Sigmoid colon (tissue), 4 donors: ENCODE data around the gene TMED7.

Experiments
- CTCF ChIP-seq, 4 experiments: fragments of 450-650 bp in 3 of 4; fragments of 200-600 bp in 1 of 4; IDR thresholded peaks; one replicate each; pipeline ENCODE4 v1.5.1; 2016 to 2019; ENCODE audit warnings: antibody characterized with exemption in 4 of 4, mild to moderate bottlenecking in 3 of 4, moderate library complexity in 2 of 4
- EP300 ChIP-seq, 4 donors: sonication (generic); formaldehyde crosslinking; IDR thresholded peaks; one replicate each; pipeline ENCODE4 v1.6.1; 2017; ENCODE audit warnings: antibody characterized with exemption in 4 of 4
- POLR2A ChIP-seq, 2 donors: fragments of 450-650 bp; IDR thresholded peaks; one replicate each; pipeline ENCODE4 v1.6.1; 2016; ENCODE audit warnings: antibody characterized with exemption in 2 of 2, mild to moderate bottlenecking in 2 of 2, moderate library complexity in 2 of 2
- POLR2AphosphoS5 ChIP-seq, 4 donors: sonication (generic); formaldehyde crosslinking; IDR thresholded peaks; one replicate each; pipeline ENCODE4 v1.6.1; 2017; ENCODE audit warnings: antibody characterized with exemption in 4 of 4

GRCh38 chr5:115583474-115583873 lies 42.4 kb downstream of the TMED7 start:
- TF ChIP-seq CTCF (IDR thresholded peaks at IDR 0.05) (no peak), POLR2A (IDR thresholded peaks at IDR 0.05) (no peak), EP300 (IDR thresholded peaks at IDR 0.05) (no peak), POLR2AphosphoS5 (IDR thresholded peaks at IDR 0.05) (no peak)
